GM12878 (cell line): ENCODE results near the gene DONSON.

Experiments
- BHLHE40 ChIP-seq, 2 experiments: fragments of 450-650 bp in 1 of 2; IDR thresholded peaks; 2 replicates each; pipeline ENCODE4 v1.6.1; 2011 to 2017; ENCODE audit warnings: low read depth in 2 of 2, borderline replicate concordance in 1 of 2, improper control_type of control experiment in 1 of 2, low read length in 1 of 2, mild to moderate bottlenecking in 1 of 2
- CEBPZ ChIP-seq: fragments of 150-350 bp; IDR thresholded peaks from 2 replicates; pipeline ENCODE4 v1.6.1; 2016; ENCODE audit warnings: low read depth, low read length
- CTCF ChIP-seq, 3 experiments: IDR thresholded peaks in 2 of 3; conservative IDR thresholded peaks in 1 of 3; 2 replicates each; pipeline ENCODE4 v1.5.1; 2011; ENCODE audit warnings: low read depth in 3 of 3, low read length in 3 of 3, mild to moderate bottlenecking in 3 of 3, control low read depth in 2 of 3, moderate library complexity in 2 of 3, inconsistent platforms in 1 of 3, mixed read lengths in 1 of 3; ENCODE audit not compliant: control insufficient read depth in 2 of 3, insufficient read depth in 1 of 3; ENCODE audit errors: extremely low read depth in 1 of 3
- ESRRA ChIP-seq: IDR thresholded peaks from 2 replicates; pipeline ENCODE4 v1.6.1; 2012; ENCODE audit warnings: mild to moderate bottlenecking, low read length, improper control_type of control experiment
- LARP7 ChIP-seq: fragments of 450-650 bp; IDR thresholded peaks from 2 replicates; pipeline ENCODE4 v1.6.1; 2017; ENCODE audit warnings: mild to moderate bottlenecking
- POLR2A ChIP-seq: IDR thresholded peaks from 2 replicates; pipeline ENCODE4 v1.6.1; 2011; ENCODE audit warnings: low read depth, mild to moderate bottlenecking, low read length
- SIN3A ChIP-seq: IDR thresholded peaks from 2 replicates; pipeline ENCODE4 v1.6.1; 2012; ENCODE audit warnings: low read depth, low read length, improper control_type of control experiment
- SMARCA5 ChIP-seq: fragments of 450-650 bp; IDR thresholded peaks from 2 replicates; pipeline ENCODE4 v1.6.1; 2017; ENCODE audit warnings: mild to moderate bottlenecking
- SP1 ChIP-seq: IDR thresholded peaks from one replicate; pipeline ENCODE4 v1.6.1; 2011; ENCODE audit warnings: low read depth, low read length
- TAF1 ChIP-seq: IDR thresholded peaks from 2 replicates; pipeline ENCODE4 v1.6.1; 2011; ENCODE audit warnings: mild to moderate bottlenecking, low read depth, low read length, borderline replicate concordance
- ZNF274 ChIP-seq: IDR thresholded peaks from one replicate; pipeline ENCODE4 v1.8.0; 2011; ENCODE audit not compliant: insufficient read length, insufficient read depth
- ZZZ3 ChIP-seq: IDR thresholded peaks from 2 replicates; pipeline ENCODE4 v1.6.1; 2011; ENCODE audit warnings: low read depth; ENCODE audit not compliant: control insufficient read depth, insufficient read length
- TF ChIP-seq, protein P1 (sequence below): IDR thresholded peaks from 2 replicates; pipeline ENCODE4 v1.6.1; 2011; ENCODE audit warnings: low read depth, low read length, improper control_type of control experiment, borderline replicate concordance

GRCh38 chr21:33618407-33618806, 29.9 kb upstream of the DONSON start:
- no peak for TF ChIP-seq CTCF (IDR thresholded peaks at IDR 0.05 in 2 of 3, conservative IDR thresholded peaks at IDR 0.05 in 1 of 3; ENCODE audit: control insufficient read depth in 2 of 3, extremely low read depth in 1 of 3, insufficient read depth in 1 of 3, low read depth in 3 of 3, low read length in 3 of 3)
- TF ChIP-seq ESRRA: no peak
- no peak for TF ChIP-seq SP1
- no peak for TF ChIP-seq BHLHE40 (IDR thresholded peaks at IDR 0.05; ENCODE audit: borderline replicate concordance in 1 of 2, low read depth in 2 of 2, low read length in 1 of 2)
- no peak for TF ChIP-seq POLR2A
- TF ChIP-seq CEBPZ: no peak
- no peak for TF ChIP-seq SMARCA5
- TF ChIP-seq, protein P1, sequence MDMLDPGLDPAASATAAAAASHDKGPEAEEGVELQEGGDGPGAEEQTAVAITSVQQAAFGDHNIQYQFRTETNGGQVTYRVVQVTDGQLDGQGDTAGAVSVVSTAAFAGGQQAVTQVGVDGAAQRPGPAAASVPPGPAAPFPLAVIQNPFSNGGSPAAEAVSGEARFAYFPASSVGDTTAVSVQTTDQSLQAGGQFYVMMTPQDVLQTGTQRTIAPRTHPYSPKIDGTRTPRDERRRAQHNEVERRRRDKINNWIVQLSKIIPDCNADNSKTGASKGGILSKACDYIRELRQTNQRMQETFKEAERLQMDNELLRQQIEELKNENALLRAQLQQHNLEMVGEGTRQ: no peak
- TF ChIP-seq SIN3A: no peak
- no peak for TF ChIP-seq LARP7
- no peak for TF ChIP-seq ZNF274
- TF ChIP-seq TAF1: no peak
- no peak for TF ChIP-seq ZZZ3
